DOHH2 (cell line): ENCODE measurements around the gene PRKN.

Experiments
- H3F3A ChIP-seq: fragments of 200-600 bp; sonication (generic), shearing (Covaris generic); 2 replicates; pipeline ENCODE4 v1.6.0; 2016; ENCODE audit warnings: antibody characterized with exemption, mild to moderate bottlenecking; ENCODE audit not compliant: control insufficient read depth, insufficient read depth
- H3K27ac ChIP-seq: fragments of 200-600 bp; sonication (generic); 2 replicates; pipeline ENCODE4 v1.5.1; 2014; ENCODE audit warnings: low read depth, mild to moderate bottlenecking, low read length, moderate library complexity
- H3K27me3 ChIP-seq: fragments of 200-600 bp; sonication (generic); 2 replicates; pipeline ENCODE4 v1.6.1; 2014; ENCODE audit warnings: mild to moderate bottlenecking, low read length, mixed read lengths; ENCODE audit not compliant: control insufficient read depth
- H3K36me3 ChIP-seq: fragments of 200-600 bp; sonication (generic); 2 replicates; pipeline ENCODE4 v1.6.1; 2014; ENCODE audit warnings: mild to moderate bottlenecking, low read length, moderate library complexity, mixed read lengths; ENCODE audit not compliant: control insufficient read depth
- H3K4me1 ChIP-seq: fragments of 200-600 bp; sonication (generic); 2 replicates; pipeline ENCODE4 v1.6.1; 2014; ENCODE audit warnings: mild to moderate bottlenecking, low read length, mixed read lengths; ENCODE audit not compliant: control insufficient read depth
- H3K4me2 ChIP-seq: fragments of 200-600 bp; sonication (generic); 2 replicates; pipeline ENCODE4 v1.6.0; 2014; ENCODE audit warnings: mild to moderate bottlenecking, low read length, moderate library complexity
- H3K4me3 ChIP-seq: fragments of 200-600 bp; sonication (generic); 2 replicates; pipeline ENCODE4 v1.5.1; 2014; ENCODE audit warnings: mild to moderate bottlenecking, low read length, mixed read lengths
- H3K79me2 ChIP-seq: fragments of 200-600 bp; sonication (generic); 2 replicates; pipeline ENCODE4 v1.6.1; 2014; ENCODE audit warnings: mild to moderate bottlenecking, low read length, mixed read lengths; ENCODE audit not compliant: control insufficient read depth
- H3K9me2 ChIP-seq: fragments of 200-600 bp; sonication (generic); replicated peaks from 2 replicates; pipeline ENCODE4 v1.6.1; 2014; ENCODE audit warnings: mild to moderate bottlenecking, low read length, mixed read lengths; ENCODE audit not compliant: control insufficient read depth
- H3K9me3 ChIP-seq: fragments of 200-600 bp; sonication (generic); 2 replicates; pipeline ENCODE4 v1.6.1; 2014; ENCODE audit warnings: antibody characterized with exemption, low read length, mixed read lengths; ENCODE audit not compliant: control insufficient read depth, insufficient read depth
- H4K20me1 ChIP-seq: fragments of 200-600 bp; sonication (generic); 2 replicates; pipeline ENCODE4 v1.6.0; 2014; ENCODE audit warnings: low read depth, mild to moderate bottlenecking, antibody characterized with exemption, low read length, moderate library complexity; ENCODE audit not compliant: control insufficient read depth, insufficient read depth
- CTCF ChIP-seq: fragments of 200-600 bp; sonication (generic); IDR thresholded peaks from one replicate; pipeline ENCODE4 v1.5.1; 2014; ENCODE audit warnings: antibody characterized with exemption, mild to moderate bottlenecking, low read depth, low read length; ENCODE audit not compliant: poor library complexity, severe bottlenecking
- EZH2phosphoT487 ChIP-seq: fragments of 200-600 bp; sonication (generic); IDR thresholded peaks from 2 replicates; pipeline ENCODE4 v1.6.1; 2017; ENCODE audit warnings: borderline replicate concordance, mild to moderate bottlenecking, antibody characterized with exemption, low read length, moderate library complexity, mixed read lengths

Gene PRKN

GRCh38 chr6:162147805-162148204, 579.8 kb downstream of the PRKN start:
- H3K27me3 ChIP-seq: no peaks in the 10 kb centered on the region
- no peaks in the 10 kb centered on the region for H3K9me2 ChIP-seq
- H3K4me3 ChIP-seq: no peak overlapping the region
- H3K4me1 ChIP-seq: no peaks in the 10 kb centered on the region
- TF ChIP-seq CTCF: no peak
- no peak for TF ChIP-seq EZH2phosphoT487
- H3K4me2 ChIP-seq: no peak overlapping the region
- H3K27ac ChIP-seq: no peak overlapping the region
- no peaks in the 10 kb centered on the region for H3F3A ChIP-seq
- H3K79me2 ChIP-seq: no peaks in the 10 kb centered on the region
- H3K9me3 ChIP-seq: no peaks in the 10 kb centered on the region
- H4K20me1 ChIP-seq: no peaks in the 10 kb centered on the region
- no peaks in the 10 kb centered on the region for H3K36me3 ChIP-seq

GRCh38 chr6:162147281-162147680, 580.3 kb downstream of the PRKN start:
- H3K27me3 ChIP-seq: no peaks in the 10 kb centered on the region
- H3K79me2 ChIP-seq: no peaks in the 10 kb centered on the region
- H3K9me3 ChIP-seq: no peaks in the 10 kb centered on the region
- no peaks in the 10 kb centered on the region for H4K20me1 ChIP-seq
- H3K4me2 ChIP-seq: no peak overlapping the region
- H3K4me1 ChIP-seq: no peaks in the 10 kb centered on the region
- H3F3A ChIP-seq: no peaks in the 10 kb centered on the region
- TF ChIP-seq CTCF (no peak), EZH2phosphoT487 (no peak)
- H3K9me2 ChIP-seq: no peaks in the 10 kb centered on the region
- no peaks in the 10 kb centered on the region for H3K36me3 ChIP-seq
- no peak overlapping the region for H3K4me3 ChIP-seq
- H3K27ac ChIP-seq: no peak overlapping the region

- no peaks in the 10 kb centered on the region for H3K9me2 ChIP-seq
Observed at GRCh38 chr6:162140251-162140852, 587.2 kb downstream of the PRKN start.

More at GRCh38 chr6:162140251-162140852, 587.2 kb downstream of the PRKN start:
- H3K4me1 ChIP-seq: no peaks in the 10 kb centered on the region
- no peaks in the 10 kb centered on the region for H3K27me3 ChIP-seq
- no peaks in the 10 kb centered on the region for H3F3A ChIP-seq
- H3K4me2 ChIP-seq: no peak overlapping the region
- H3K27ac ChIP-seq: no peak overlapping the region
- H3K36me3 ChIP-seq: no peaks in the 10 kb centered on the region
- no peaks in the 10 kb centered on the region for H4K20me1 ChIP-seq
- TF ChIP-seq CTCF (no peak), EZH2phosphoT487 (no peak)
- H3K9me3 ChIP-seq: no peaks in the 10 kb centered on the region
- H3K79me2 ChIP-seq: no peaks in the 10 kb centered on the region
- H3K4me3 ChIP-seq: no peak overlapping the region
